SIG-M5 treated with dmso at 0.1 percent for 504 hours (cell line): ENCODE results near the gene ZFYVE26.
"Not testable (repeated sequence)": the region's sequence is repeated elsewhere in the genome, so short reads cannot be mapped to it uniquely, and the experiment has no call there.

ENCODE experiments used
- DNase-seq: peaks from one replicate; lab custom pipeline; 2025; ENCODE audit not compliant: unreplicated experiment; lab: John Stamatoyannopoulos, UW

Gene ZFYVE26

DNA sequence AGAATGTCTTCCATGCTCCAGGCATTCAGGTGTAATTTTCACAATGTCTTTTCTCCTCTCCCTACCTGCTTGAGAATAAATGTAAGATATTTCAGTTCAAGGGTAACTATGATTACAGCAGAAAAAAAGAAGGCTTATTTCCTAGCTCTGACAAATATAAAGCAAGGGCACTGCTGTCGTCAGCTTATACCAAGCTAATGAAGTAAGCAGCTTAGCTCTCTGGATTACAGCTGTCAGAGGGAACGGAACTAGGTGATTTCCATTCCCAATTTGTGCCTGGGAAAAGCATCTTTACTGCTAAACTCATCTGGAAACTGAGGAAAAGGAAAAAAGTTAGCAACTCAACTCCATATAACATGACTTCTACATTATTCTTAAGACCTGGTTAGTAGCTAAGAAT lies 56.5 kb downstream of the ZFYVE26 start:
- no peak for DNase-seq

DNA sequence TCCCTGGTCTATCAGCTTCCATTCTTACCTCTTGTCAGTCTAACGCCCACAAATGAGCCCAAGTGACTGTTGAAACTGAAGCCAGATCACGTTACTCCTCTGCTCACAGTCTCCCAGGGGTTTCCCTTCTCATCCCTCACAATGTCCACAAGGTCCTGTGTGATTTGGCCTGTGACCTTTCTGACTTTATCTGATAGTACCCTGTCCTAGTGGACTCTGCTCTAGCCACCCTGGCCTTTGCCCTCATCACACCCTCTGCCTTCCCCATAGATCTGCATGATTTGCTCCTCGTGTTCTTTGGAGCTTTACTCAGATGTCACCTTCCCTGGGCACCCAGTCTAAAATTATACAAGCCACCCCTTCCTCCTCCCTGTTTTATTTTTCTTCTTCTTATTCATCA lies 59.2 kb downstream of the ZFYVE26 start:
- no peak for DNase-seq

DNA sequence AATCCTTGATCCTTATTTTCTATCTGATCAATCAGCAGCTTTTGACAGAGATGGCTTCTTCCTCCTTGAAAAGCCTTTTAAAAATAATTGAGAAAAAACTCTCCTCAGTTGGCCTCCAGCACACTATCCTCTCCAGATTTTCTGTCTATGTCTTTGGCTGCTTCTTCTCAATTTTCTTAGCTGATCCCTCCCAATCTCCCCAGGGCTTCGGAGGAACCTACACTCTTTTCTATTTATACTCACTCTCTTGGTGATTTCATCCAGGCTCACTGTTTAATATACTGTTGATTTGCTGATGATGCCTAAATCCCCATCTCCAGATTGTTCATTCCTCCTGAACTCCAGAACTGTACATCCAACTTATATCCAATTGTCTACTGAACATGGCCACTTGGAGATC lies 59.9 kb downstream of the ZFYVE26 start:
- no peak for DNase-seq

DNA sequence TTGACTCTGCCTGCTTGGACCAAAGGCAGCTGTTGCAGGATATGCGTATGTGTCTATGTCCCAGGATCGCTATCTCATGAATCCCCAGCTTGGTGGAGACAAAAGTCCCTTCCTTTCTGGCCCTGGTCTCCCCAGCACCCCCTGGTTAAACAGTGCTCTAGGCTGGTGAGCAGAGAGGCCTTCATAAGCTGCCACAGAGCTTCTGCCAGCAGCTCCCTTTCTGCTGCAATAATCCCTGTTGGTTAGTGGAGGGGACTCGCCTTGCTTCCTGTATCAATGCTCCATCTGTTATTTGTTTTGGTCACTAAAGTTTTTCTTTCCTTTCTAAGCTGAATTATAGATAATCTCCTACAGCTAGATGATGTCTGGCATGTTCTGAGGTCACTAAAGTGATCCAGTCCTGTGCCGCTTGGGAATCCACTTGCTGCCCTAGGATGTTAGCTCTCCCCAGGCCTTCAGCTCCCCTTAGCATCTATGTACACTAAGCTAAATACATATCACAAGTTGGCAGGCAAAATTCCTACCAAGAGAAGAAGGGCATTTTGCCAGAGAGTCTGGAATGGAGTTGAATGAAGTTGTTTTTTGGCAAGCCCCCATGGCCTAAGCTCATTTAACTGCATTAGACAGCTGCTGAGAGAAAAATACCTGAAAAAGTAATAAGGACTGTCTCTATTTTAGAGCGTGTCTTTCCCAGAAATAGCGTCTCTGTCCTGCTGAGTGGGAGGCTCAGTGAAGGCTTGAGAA lies 66.9 kb downstream of the ZFYVE26 start:
- no peak for DNase-seq

DNA sequence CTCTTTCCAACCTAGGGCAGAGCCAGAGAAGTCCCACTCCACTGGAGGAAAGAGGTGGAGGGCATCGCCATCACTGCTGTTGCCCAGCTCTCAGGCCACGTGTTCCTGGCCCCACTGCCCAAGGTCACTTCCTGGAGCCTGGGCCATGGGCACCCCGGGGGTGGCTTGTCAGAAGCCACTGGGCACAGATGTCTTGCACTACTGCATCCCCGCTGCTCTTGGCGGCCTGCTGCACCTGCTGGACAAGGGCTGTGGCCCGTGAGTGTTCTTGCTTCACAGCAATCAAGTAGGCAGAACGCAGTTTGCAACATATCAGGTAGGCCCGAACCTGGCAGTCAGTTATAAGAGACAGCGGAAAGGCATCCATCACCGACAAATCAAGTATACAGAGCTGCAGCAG lies 68.1 kb downstream of the ZFYVE26 start:
- no peak for DNase-seq

DNA sequence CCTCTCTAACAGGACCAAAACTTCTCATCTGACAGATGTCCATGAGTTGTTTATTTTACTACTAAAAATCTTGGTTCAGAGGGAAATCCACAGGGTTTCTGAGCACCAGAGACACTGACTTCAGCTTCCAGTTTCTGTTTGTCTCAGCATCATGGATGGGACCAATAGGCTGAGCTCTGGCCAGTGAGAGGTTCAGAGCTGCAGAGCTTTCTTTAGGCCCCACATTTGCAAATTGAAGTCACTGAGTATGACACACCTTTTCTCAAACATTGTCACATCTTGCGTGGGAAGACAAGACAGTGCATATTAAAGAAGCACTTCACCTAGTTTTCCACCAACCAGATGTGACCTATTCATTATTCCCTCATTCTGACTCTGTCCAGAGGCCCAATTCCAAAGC lies 69.5 kb downstream of the ZFYVE26 start:
- no peak for DNase-seq

DNA sequence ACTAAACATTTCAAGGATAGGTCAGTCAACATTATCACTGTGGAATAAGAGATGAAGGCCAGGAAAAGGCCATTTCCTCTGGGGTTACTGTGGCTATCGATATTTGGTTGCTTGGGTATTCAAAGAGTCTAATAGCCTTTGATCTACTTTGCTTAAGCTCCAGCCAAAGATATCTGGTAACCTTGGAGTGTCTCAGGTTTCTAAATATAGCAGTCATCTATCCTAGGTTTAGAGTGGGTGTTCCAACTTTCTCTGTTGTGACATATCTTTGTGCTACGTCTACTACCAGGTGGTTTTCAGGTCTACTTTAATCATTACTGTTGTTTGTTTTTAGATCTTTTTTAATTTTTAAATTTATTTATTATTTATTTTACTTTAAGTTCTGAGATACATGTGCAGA lies 72.3 kb downstream of the ZFYVE26 start:
- DNase-seq = no peak

DNA sequence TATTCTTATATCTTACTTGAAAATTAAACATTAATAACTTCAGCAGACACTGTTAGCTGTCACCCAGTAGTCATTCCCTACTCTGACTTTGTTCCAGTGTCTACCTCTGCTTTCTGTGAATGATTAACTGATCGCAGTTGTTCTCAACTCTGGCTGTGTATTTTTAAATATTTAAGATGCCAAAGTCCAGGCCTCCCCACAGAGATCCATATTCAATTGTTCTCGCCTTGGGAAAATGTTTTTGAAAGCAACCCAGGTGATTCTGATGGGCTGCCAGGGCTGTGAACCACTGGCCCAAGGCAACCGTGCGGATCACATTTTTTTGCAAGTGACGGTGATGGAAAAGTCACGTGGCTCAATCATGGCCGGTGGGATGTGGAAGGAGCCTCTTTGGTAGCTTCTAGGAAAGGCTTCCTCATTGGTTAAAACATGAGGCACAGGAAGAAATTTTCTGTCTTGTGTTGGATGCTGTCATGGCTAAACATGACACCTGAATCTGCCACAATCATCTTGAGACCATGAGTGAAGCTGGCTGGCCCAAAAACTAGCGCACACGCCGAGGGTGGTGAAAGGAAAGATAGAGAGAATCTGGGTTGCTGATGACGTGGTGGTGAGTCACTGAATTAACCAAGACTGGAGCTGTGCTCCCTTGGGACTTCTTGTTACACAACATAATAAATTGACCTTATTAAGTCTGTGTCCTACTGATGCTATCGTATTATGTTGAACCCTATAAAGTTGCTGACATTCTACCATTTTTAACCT lies 77.5 kb downstream of the ZFYVE26 start:
- peak; percentile 37 for DNase-seq

DNA sequence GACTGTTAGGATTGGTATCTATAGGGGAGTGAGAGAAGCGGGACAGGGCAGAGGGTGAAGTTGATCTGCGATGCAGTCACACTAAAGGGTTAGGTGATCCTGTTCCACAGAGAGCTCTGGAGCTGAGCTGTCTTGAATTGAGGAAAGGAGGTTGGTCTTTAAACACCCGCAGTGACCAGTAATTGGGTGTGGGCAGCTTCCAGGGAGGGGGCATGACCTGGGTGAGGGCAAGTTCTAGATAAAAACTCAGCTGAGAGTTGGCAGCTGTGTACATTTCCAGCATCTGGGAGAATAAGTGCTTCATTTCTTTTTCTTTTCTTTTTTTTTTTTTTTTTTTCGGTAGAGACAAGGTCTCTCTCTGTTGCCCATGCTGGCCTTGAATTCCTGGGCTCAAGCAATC lies 79.6 kb downstream of the ZFYVE26 start:
- DNase-seq = no peak

DNA sequence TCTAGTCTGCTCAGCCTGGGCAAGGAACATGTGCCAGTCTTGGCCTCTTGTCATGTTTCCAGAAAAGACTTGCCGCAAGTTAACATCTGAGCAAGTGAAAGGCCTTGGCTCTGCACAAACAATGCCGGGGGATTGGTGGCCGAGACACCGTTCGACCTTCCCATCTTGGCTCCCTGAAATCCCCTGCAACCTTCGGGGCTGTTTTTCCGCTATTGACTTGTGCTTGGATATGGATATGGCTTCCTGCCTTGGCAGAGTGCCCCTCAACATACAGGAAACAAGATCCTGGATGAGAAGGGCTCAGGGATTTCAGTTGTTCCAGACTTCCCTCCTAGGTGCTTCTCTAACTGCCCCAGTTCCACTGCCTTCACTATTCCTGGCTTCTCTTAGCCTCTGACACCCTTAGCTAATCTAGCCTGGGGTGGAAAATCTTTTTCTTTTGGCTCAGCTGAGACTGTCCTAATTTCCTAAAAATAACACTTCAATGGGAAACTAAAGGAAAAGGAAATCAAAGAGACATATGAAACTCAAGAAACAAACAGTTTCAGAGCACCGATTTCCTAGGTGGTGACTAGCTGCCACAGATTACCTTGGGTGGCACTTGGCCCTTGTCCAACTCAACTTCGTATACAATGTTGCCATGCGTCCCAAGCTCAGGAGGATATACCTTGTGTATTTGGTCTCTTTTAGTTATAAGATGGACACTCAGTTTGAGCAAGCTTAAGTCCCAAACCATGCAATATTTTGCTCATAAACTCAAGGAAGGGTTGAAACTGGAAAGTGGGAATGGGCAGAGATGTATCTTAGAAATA lies 80.8 kb downstream of the ZFYVE26 start:
- DNase-seq = no peak

DNA sequence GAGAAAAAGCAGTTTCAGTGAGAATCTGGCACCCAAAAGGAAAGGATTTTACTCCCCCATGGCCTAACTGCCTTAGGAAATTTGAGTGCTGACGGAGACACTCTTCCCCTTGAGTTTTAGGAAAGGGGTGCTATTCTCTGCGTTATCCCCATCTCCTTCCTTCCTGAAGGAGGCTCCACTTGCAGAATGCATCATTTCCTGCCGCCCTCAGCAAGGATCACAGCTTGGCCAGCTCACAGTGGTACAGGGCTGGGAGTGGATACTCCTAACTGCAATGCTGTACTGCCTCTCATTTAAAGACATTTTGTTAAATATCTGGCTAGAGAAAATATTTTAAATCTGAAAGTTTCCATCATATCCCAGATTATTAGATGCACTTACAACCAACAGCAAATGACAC lies 81.7 kb downstream of the ZFYVE26 start:
- DNase-seq = no peak

DNA sequence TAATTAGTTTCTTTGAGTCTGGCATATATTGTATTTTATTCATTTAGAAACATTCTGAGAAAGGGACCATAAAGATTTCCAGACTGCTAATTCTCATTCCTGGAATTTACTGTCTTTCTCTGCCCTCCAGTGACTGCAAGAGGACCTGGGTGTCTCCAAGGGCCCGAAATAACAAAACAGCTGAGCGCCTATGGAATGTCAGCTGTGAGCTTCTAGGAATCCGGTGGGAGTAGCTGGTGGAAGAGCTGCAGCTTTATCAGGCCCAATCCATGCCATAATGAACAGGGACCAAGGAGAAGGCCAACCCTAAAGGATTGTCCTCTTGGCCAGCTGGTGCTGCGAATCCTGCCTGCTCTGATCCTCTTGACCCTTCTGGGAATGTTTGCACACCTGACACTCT lies 82.8 kb downstream of the ZFYVE26 start:
- no peak for DNase-seq

DNA sequence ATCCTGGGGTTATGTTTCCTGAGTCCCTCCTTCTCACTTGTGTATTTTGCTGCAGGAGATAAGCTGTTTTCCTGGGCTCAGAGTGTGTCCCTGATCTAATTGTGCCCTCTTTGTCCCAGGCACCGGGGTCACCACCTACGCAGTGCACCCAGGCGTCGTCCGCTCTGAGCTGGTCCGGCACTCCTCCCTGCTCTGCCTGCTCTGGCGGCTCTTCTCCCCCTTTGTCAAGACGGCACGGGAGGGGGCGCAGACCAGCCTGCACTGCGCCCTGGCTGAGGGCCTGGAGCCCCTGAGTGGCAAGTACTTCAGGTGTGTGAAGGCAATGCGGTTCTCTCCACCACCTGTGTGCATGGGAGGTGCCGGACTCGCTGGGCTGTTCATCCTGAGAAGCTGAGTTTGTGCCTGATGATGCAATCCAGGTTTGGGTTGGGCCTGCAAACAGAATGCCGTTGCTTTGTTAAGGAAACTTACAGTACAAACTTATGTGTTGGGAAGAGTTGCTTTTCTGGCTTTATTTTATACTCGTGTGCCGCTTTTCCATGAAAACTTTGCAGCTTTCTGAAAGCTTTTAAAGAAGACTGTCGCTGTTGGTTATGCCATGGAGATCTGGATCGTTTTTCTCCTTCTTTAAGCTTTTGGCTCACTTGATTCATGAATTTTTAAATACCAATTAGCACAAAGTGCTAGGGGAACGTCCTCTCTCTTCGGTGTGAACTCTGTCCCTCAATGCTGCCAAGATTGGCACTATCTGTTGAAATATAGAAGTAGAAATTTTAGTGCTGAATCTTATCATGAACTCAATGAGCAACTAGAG lies 87.1 kb downstream of the ZFYVE26 start:
- DNase-seq = no peak

DNA sequence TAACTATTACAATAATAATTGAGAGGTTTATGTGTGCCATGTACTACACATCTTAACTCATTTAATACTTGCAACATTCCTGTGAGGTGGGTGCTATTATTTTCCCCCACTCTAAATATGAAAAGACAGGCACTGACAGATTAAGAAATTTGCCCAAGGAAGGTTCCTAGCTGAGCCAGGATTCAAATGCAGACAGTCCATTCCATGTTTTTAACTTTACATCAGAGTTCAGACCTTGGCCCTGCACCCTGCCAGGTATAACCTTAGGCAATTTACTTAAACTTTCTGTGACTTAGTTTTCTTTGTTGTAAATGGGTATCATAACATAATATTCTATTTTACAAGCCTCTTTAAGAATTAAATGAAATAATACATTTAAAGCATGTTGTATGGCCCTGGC lies 88.1 kb downstream of the ZFYVE26 start:
- no peak for DNase-seq

DNA sequence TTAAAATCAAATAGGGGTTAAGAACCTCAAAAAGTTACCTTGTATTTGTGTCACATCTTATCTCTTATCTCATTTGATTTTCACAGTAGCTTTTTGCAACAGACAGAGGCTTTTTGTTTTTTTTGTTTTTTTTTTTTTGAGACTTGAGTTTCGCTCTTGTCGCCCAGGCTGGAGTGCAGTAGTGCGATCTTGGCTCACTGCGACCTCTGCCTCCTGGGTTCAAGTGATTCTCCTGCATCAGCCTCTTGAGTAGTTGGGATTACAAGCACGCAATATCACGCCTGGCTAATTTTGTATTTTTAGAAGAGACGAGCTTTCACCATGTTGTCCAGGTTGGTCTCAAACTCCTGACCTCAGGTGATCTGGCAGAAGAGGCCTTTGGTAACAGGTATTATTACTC lies 89.0 kb downstream of the ZFYVE26 start:
- DNase-seq = no peak

DNA sequence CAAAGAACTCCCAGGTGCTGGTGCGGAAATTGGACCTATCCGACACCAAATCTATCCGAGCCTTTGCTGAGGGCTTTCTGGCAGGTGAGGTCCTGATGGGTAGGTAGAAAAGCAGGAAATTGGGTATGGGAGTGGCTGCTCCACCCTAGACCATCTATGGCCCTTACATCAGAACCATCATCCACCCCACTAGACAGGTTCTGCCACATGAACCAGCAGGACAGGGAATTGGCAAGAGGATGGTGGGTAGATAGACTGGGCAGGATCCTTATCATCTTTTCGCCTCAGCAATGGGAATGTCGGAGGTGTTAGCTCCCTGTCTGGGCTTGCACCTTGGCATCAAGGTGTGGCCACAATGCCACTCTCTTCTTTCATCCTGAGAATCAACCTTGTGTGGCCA lies 91.2 kb downstream of the ZFYVE26 start:
- DNase-seq = no peak

DNA sequence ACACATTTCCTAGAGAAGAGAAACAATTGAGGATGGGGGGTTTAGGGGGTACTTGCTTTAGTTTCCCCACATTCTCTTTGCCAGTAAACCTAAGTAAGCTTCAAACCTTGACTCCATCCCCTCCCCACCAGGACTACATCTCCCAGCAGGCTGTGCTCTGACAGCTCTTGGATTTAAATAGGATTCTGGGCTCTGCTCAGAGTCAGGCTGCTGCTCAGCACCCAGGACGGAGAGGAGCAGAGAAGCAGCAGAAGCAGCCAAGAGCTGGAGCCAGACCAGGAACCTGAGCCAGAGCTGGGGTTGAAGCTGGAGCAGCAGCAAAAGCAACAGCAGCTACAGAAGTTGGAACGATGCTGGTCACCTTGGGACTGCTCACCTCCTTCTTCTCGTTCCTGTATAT lies 94.1 kb downstream of the ZFYVE26 start:
- no peak for DNase-seq

DNA sequence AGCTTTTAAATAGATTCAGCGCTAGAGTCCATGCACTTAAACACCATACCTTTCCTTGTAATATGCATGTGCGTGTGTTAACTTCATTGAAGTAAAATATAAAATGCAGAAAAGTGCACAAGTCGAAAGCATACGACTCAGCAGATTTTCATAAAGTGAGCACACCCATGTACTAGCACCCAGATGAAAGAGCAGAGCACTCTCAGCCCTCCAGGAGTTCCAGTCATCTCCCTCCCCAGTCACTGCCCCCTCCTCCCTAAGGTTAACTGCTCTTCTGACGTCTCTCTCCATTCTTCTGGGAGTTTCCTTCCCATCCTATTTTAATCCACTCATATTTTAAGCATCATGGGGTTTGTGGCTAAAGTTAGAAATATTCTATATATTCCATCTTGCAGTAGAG lies 94.5 kb downstream of the ZFYVE26 start:
- no peak for DNase-seq

DNA sequence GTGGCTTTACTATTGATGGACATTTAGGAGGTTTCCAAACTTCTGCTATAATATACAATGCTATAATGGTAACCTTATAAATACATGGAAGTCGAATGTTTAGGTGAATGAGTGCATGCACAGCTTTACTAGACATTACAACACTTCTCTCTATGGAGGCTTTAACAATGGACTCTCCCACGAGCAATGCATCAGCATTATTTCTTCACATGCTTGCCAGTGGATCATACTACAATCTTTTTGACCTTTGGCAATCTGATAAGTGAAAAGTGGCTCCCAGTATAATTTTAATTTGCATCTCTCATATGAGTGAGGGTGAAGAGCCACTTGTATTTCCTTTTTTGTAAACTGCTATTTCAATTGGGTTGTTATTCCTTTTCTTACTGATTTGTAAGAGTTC lies 96.5 kb downstream of the ZFYVE26 start:
- no peak for DNase-seq

DNA sequence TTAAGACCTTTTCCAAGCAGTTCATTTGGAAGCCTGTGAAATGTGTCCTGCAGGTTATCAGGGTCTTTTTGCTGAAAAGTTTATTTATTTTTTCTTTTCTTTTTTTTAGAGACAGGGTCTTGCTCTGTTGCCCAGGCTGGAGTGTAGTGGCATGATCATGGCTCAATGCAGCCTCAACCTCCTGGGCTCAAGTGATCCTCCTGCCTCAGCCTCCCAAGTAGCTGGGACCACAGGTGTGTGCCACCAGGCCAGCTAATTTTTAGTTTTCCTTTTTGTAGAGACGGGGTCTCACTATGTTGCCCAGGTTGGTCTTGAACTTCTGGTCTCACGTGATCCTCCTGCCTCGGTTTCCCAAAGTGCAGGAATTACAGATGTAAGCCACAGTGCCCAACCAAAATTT lies 97.0 kb downstream of the ZFYVE26 start:
- not testable (repeated sequence) for DNase-seq

DNA sequence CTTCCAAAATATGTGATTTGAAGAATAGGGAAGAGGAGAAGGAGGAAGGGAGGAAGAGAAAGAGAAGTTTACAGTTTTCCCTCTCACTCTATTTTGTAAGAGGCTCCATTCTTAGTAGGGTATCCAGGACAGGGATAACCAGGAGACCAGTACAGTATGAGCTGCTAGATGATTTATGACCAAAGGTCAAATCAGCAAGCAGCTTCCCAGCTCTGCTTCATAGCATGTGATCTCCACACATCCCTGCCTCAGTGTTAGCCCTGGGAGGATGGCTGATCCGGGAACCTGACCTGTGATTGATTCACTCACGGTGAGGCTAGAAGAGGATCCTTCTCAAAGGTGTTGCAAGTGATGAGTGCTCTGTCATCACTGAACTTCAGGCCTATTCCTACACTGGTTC lies 98.1 kb downstream of the ZFYVE26 start:
- no peak for DNase-seq
